ENCODE measurements around the gene NDN.
A peak's percentile ranks its signal among the peaks of the same experiment; 100 is the strongest.
"Not testable (repeated sequence)": the region's sequence is repeated elsewhere in the genome, so short reads cannot be mapped to it uniquely, and the experiment has no call there.

NDN gene, protein sequence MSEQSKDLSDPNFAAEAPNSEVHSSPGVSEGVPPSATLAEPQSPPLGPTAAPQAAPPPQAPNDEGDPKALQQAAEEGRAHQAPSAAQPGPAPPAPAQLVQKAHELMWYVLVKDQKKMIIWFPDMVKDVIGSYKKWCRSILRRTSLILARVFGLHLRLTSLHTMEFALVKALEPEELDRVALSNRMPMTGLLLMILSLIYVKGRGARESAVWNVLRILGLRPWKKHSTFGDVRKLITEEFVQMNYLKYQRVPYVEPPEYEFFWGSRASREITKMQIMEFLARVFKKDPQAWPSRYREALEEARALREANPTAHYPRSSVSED

DNA sequence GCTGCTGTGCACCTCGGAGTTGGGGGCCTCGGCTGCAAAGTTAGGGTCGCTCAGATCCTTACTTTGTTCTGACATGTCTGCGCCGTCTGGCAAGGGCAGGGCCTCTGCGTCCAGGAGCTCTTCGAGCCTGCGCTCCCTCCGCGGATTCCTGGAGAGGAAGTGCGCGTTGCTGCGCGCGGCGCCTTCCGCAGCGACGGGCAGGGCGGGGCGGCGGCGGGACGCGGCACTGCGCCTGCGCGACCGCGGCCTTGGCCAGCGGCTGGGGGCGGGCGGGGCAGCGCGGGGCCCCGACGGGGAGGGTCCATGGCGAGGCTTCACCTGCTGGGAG, at the start of gene NDN:
Gene NDN (minus strand): TSS at position 163 of the 328 bp plus-strand sequence. CDS start 88 bp downstream, at position 75.
- no peak for DNase-seq

DNA sequence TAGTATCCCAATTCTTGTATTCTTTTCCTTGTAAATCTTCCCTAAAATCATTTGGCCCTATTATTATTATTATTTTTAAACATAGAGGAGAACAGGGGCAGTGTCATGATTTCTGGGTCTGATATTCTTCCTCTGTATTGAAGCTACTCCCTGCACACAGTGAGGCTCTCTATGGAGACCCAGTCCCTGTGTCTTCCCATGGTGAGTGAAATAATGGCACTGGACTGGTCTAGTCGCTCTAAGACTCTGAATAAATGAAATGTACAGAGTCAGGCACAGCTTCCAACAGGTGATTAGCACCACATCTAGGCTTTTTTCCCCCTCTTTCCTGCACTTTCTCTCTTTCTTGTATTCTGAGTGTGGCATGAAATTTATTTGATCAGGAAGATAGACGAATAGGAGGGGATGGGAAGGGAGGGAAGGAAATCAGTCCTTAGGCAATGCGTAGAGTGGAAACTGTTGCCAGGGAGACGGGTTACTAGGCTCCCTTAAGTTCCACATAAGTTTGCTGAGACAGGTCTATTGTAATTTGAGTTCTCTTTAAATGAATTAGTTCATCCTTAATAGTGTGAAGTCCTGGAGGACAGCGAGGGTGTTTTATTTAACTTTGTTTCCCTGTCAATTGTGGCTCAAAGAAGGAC, 49.0 kb upstream of the NDN start:
- DNase-seq = no peak

- no peak for DNase-seq
Measured at GRCh38 chr15:23734862-23735261, 47.8 kb upstream of the NDN start.

- DNase-seq = not testable (repeated sequence)
Measured at GRCh38 chr15:23713874-23714656, 27.0 kb upstream of the NDN start.

DNA sequence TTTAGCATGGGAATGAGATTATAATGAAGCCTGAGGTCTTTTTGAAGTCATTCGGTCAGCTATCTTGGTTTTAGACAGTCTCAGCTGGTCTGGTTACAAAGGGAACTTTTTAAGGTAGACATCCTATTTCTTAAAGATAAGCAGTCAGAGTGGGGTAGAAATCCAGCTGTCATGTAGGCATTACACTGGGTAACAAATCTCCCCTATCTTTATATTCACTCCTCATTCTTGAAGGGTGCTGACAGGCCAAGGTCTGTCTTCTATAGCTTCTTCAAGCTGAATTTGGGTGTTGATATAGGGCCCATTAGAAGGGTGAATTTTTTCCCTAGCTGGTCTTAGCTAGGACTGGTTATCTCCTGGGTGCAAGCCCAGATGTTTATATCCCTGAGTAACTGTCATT, 21.2 kb upstream of the NDN start:
- DNase-seq = no peak

DNA sequence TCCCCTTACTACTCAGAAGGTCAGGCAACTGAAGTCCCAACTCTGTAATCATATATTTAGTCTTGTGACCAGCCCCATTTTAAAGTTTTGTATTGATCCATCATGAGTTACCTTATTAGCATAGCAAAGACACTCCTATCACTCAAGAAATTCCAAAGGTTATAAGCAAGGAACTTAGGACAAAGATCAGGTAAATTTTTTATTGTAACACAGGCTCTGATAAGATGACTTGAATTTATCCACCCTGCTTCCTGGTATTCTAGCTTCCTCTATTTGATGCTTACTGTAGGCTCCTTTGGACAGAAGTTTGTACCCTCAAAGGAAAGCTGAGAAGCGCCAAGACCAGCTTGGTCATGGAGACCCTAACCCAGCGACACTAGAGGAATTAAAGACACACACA, 8.2 kb upstream of the NDN start:
- DNase-seq = no peak

GRCh38 chr15:23694592-23694991, 7.5 kb upstream of the NDN start:
- DNase-seq = no peak

DNA sequence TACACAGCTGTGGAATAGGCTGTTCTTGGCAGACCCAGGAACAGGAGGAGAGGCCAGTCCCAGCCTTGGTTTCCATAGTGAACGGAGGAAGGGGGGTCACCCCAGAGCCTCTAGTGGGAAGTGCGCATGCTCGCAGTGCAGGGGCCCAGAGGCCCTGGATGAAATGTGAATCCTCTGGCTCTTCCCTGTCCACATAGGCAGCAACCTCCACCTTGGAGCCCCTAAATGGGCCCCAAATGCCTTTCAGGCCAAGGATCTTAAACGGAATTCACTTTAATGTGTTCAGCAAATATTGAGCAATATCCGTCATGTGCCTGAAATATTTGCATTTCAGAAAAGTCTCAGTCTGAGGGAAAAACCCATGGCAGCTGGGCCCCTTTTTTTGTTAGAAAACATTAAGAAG, 3.3 kb upstream of the NDN start:
- no peak for DNase-seq

GRCh38 chr15:23690015-23690414, 2.9 kb upstream of the NDN start:
- no peak for DNase-seq

GRCh38 chr15:23686466-23687142, 501 bp downstream of the NDN start:
- DNase-seq = no peak

DNA sequence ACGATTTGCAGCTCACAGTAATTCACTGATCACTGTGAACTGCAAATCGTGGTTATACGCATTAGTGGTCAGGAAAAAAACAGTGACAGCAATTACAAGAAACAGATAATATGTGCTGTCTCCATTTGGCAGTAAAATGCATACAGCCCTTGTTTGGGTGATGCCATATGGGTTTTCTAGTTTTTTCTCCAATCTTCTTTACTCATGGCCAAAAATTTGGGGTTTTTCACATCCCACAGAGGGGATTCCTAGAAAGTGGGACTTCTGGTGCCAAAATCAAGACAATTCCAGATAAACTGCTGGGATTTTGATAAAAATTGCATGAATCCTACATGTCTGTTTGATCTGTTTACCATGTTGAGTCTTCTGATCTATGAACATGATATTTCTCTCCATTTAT, 15.6 kb downstream of the NDN start:
- DNase-seq = no peak

DNA sequence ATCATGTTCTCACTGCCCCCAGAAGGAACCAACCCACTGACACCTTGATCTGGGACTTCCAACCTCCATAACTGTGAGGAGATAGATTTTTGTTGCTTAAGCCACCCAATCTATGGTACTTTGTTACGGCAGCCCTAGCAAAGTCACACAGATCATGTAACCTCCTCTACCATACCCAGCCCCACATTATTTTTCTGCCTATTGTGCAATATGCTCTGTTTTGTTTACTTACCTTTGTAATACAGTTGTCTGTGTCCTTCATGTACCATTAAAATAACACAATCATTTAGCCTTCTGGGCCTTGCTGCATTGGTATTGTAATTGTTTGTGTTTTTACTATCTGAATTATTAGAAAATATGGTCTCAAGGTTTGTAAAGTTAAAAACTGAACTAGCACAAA, 16.1 kb downstream of the NDN start:
- no peak for DNase-seq

GRCh38 chr15:23663232-23663631, 23.9 kb downstream of the NDN start:
- no peak for DNase-seq

DNA sequence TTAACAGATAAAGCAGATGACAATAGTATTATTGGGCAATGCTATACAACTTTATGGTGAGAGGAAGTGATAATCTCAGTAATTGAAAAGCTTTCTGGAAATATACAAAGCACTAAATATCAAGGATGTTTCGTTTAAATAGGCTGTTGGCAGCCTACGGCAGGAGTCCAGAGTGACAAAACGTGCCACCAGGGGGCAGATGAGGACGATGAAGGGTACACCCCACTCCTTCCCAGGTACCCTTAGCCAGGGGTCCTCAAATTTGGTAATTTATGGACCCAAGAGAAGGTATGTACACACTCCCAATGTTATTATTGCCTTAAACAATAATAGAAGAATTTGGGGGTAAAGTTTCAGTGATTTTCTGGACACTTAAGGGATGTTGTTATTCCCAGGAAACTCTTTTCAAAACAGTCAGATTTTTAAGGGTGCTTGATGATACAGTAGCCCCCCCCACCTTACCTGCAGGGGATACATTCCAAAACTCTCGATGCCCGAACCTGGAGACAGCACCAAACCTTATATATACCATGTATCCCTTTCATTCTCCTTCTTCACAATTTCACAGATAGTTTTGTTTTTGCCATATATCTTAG, 38.1 kb downstream of the NDN start:
- DNase-seq = no peak

DNA sequence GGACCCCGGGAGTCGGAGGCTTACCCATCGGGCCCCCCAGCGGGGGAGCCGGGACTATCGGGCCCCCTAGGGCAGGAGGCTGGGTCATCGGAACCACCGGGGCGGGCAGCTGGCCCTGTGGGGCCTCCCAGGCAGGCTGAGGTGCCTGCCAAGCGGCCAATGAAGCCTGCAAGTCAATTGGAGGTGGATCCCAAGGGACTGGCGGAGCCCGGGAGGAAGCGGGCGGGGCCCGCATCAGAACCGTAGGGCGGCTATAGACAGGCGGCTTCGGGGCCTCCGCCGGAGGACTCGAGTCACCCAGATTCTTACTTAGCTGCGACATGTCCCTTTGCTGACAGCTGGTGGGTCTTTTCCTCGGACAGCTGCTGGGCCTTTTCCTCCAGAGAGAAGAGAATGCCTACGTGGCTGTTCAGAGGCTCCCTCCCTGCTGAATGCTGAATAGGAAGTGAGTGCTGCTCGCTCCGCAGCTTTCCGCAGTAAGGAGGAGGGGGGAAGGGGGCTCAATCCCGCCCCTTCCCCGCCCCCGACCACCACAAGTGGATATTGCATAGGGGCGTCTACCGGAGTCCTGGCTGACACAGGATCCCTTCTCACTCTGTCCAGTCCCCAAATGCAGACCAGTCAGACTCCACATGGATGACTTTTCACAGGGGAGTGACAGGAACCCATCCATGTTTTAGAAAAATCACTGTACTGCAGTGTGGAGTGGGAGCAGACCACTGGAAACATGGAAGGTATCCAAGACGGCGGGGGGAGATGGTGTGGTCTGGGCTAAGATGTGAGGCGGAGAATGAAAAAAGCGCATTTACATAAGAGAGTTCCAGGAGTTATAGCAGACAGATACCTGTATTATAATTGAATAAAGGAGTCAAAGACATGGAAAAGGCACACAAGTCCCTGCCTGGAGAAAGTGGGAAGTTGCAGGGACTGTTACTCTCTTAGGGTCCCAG, 39.4 kb downstream of the NDN start, which contains the start of gene MAGEL2:
Gene MAGEL2 (minus strand): TSS at position 447 of the 950 bp plus-strand sequence. CDS start 125 bp downstream, at position 322.
- no peak for DNase-seq

DNA sequence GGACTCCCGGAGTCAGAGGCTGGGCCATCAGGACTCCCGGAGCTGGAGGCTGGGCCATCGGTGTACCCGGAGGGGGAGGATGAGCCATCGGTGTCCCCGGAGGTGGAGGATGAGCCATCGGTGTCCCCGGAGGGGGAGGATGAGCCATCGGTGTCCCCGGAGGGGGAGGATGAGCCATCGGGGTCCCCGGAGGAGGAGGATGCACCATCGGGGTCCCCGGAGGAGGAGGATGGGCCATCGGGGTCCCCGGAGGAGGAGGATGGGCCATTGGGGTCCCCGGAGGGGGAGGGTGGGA, 40.2 kb downstream of the NDN start:
- DNase-seq = no peak

DNA sequence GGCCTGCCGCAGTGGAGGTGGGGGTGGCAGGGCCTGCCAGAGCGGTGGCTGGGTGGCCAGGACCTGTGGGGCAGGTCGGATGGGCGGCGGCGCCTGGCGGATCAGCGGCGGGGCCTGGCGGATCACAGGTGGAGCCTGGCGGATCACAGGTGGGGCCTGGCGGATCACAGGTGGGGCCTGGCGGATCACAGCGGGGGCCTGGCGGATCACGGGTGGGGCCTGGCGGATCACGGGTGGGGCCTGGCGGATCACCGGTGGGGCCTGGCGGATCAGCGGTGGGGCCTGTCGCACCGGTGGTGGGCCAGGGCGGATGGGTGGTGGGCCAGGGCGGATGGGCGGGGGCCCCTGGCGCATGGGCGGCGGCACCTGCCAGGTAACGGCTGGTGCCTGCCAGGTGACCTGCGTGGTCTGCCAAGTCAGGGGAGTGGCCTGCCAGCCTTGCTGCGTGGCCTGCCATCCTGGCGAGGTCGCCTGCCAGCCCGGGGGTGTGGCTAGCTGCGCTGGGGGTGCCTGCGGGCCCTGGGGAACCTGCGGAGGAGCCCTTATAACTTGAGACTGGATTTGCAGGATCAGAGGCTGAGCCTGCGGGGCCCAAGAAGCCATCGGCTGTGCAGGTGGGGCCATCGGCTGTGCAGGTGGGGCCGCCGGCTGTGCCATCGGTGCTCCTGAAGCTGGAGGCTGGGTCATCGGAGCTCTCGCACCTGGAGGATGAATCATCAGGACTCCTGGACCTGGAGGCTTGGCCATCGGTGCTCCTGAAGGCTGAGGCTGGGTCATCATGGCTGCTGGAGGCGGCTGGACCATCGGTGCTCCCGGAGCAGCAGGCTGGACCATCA, 40.7 kb downstream of the NDN start:
- DNase-seq = no peak

DNA sequence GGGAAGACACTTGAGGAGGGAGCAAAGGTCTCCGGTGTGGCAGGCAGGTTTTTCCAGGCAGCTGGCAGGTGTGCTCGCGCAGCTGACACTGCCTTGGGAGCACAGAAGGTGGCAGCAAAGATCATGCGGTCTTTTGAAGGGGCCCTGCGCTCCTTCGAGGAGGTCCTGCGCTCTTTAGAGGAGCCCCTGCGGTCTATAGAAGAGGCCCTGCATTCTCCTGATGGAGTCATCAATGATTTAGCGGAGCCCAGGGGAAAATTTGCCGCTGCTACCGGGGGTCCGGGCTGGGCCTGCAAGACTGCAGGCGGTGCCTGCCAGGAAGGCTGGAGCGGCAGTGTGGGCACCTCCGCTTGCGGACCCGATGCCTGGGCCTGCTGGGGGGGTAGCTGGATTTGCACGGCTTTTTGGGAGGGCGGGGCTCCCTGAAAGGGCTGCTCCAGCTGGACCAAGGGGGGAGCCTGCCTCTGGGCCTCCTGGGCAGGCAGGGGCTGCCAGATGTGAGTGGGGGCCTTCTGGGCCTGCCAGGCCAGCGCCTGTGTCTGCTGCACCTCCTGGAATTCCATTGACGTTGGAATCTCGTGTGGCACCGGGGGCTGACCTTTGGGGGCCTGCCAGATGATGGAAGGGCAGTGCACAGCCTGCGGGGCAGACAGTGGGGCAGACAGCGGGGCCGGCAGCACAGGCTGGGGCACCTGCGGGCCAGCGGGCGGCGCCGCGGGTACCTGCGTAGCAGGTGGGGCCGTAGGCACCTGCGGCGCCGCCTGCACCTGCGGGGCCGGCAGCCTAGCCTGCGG, 41.5 kb downstream of the NDN start:
- DNase-seq = no peak

GRCh38 chr15:23644829-23645228, 42.3 kb downstream of the NDN start:
- DNase-seq = no peak

DNA sequence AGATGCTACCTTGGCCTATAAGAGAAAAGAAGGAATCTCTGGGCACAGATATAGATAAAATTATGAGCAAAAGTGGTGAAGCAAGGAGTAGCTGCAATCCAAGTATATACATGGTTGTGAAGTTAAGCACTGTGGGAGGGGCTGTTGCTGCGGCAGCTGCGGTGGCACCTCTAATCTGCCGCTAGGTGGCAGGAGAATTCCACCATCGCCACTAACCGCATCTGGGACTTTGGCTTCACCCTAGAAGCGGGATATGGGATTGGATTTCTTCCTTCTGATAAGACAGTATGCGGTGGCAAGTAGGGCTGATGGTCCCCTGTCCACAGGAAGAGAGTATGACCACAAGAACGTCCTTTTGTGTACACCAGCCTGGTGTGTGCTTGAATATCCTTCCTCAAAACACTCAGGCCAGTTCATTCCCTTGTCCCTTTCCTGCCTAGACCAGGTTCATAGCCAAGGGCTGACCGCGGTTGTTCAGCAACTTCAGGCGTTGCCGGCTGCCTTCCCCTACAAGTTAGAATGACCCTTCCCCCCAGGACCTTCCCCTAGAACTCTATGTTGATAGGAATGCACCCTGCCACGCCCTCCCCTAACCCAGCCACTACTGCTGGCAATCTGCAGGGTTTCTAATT, 44.6 kb downstream of the NDN start:
- peak; percentile 4 to 21 for DNase-seq

All from activated CD4-positive, alpha-beta T cell treated with anti-CD3 and anti-CD28 coated beads for 4 hours (primary cell).